ENCODE results near the gene UMODL1. TPM values are rescaled to one million over a fixed set of nuclear protein-coding genes. Genes with fewer than 3 reads are reported as not detected.

UMODL1 gene
- total and polyA plus RNA-seq, 10 of the 15 experiments (the other 5 are each of a cell fraction or from before 2014, with no cell fraction given): 0.01 to 0.11 (median 0.03) TPM; not detected in 5

GRCh38 chr21:42041246-42041645 lies 29.9 kb upstream of the UMODL1 start (continued):
- TF ChIP-seq PRDM15 (CRISPR knock-in tag; IDR thresholded peaks at IDR 0.05): no peak
- TF ChIP-seq POU2F2 (IDR thresholded peaks at IDR 0.05; ENCODE audit: borderline replicate concordance, low read depth, low read length): no peak
- TF ChIP-seq ASH2L (IDR thresholded peaks at IDR 0.05; ENCODE audit: borderline replicate concordance, low read depth): no peak
- no peak for TF ChIP-seq MXI1 (IDR thresholded peaks at IDR 0.05; ENCODE audit: low read depth, low read length)
- no peak for TF ChIP-seq RFX5 (IDR thresholded peaks at IDR 0.05; ENCODE audit: low read depth, low read length)

- H3K4me3 ChIP-seq: no peak overlapping the region
- in situ Hi-C loops (cut with MboI) (loop anchor here (10.0 kb wide), 1 partner anchor 63 kb away; no protein-coding TSS in a partner anchor), intact Hi-C loops (cut with micrococcal nuclease; ENCODE audit: unreplicated experiment) (no loop called here)
- no peaks in the 10 kb centered on the region for H3K9me3 ChIP-seq (replicated peaks; ENCODE audit: control insufficient read depth, insufficient read depth, low read length)
- H4K20me1 ChIP-seq (ENCODE audit: control insufficient read depth, insufficient read depth): no peaks in the 10 kb centered on the region
- no peaks in the 10 kb centered on the region for H3K79me2 ChIP-seq (ENCODE audit: control insufficient read depth, insufficient read depth, low read length)
- no peak for DNase-seq (ENCODE audit: low read depth, low spot score)
- WGBS (ENCODE audit: insufficient coverage, insufficient replicate concordance, low lambda C conversion rate, missing lambda C conversion rate): 20% methylated on average over 4 of the region's 4 CpGs
- no peaks in the 10 kb centered on the region; a peak in 2 of 4 replicates for H3K27me3 ChIP-seq (replicated peaks in 1 of 2; ENCODE audit: control insufficient read depth in 2 of 2, insufficient read depth in 2 of 2, low read length in 1 of 2)
- ChIA-PET CTCF (interaction anchor here (0.9 kb wide), 1 partner anchor 66 kb away, joined by 3 read pairs; no protein-coding TSS in a partner anchor), SMC1A (ENCODE audit: uncharacterized antibody, unreplicated experiment) (no interaction called here), POLR2A (no interaction called here), RAD21 (ENCODE audit: unreplicated experiment) (interaction anchor here (0.5 kb wide), 1 partner anchor 36 kb away, joined by 3 read pairs; no protein-coding TSS in a partner anchor)
- no peak overlapping the region for H3K4me2 ChIP-seq (ENCODE audit: control insufficient read depth, insufficient read depth)
- no peaks in the 10 kb centered on the region for H3K36me3 ChIP-seq (ENCODE audit: control insufficient read depth in 2 of 2, insufficient read depth in 2 of 2, low read length in 1 of 2)
- no peak overlapping the region for H2AFZ ChIP-seq (ENCODE audit: control insufficient read depth, low read depth, low read length)
- H3K4me1 ChIP-seq (ENCODE audit: control insufficient read depth, insufficient read depth, low read length): no peaks in the 10 kb centered on the region
- no TSS peak for BruUV-seq (replicated peaks)
- ATAC-seq: no peak
- no peak overlapping the region for H3K27ac ChIP-seq (ENCODE audit: control insufficient read depth, insufficient read depth)
- H3K9ac ChIP-seq (ENCODE audit: control insufficient read depth, insufficient read depth, low read length): no peak overlapping the region
- no peak for FAIRE-seq
- TF ChIP-seq RFX5 (IDR thresholded peaks at IDR 0.05; ENCODE audit: low read depth, low read length) (no peak), GATAD2B (conservative IDR thresholded peaks at IDR 0.05; ENCODE audit: low read depth) (no peak), YBX1 (IDR thresholded peaks at IDR 0.05) (no peak), SMAD5 (IDR thresholded peaks at IDR 0.05; ENCODE audit: low read depth) (no peak), ZNF207 (IDR thresholded peaks at IDR 0.05; ENCODE audit: borderline replicate concordance) (no peak), ZBTB40 (IDR thresholded peaks at IDR 0.05; ENCODE audit: borderline replicate concordance) (no peak), MTA2 (IDR thresholded peaks at IDR 0.05; ENCODE audit: low read depth) (no peak), RAD21 (IDR thresholded peaks at IDR 0.05; ENCODE audit: insufficient read depth, low read depth, low read length) (no peak), ZZZ3 (IDR thresholded peaks at IDR 0.05; ENCODE audit: control insufficient read depth, insufficient read length, low read depth) (no peak), MEF2B (IDR thresholded peaks at IDR 0.05; ENCODE audit: partially characterized antibody, poor library complexity, severe bottlenecking) (no peak), FOXK2 (IDR thresholded peaks at IDR 0.05) (no peak)
Observed at GRCh38 chr21:42041711-42042110, 29.4 kb upstream of the UMODL1 start.

All from GM12878 (cell line).